Measurements from ENCODE around the gene SORL1.

The SORL1 gene

DNA sequence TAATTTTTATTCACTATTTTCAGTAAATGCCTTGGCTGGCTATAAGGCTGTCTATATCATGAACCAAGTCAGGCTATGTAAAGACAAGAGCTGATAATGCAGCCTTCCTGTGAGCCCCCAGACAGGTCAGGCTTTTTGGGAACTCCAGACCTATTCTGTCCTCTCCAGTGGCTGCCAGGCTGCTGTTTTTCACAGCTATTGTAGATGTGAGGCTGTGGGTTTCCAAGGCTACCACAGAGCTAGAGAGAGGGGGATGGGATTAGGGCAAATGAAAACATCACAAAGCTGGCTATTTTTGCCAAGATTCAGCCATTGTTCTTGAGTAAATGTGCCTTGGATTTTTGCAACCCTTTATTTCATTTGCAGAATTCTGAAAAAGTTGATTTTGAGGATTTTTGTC, 56.3 kb downstream of the SORL1 start:
- H3K4me3 ChIP-seq (ENCODE audit: low read depth, low read length), result no peak overlapping the region

DNA sequence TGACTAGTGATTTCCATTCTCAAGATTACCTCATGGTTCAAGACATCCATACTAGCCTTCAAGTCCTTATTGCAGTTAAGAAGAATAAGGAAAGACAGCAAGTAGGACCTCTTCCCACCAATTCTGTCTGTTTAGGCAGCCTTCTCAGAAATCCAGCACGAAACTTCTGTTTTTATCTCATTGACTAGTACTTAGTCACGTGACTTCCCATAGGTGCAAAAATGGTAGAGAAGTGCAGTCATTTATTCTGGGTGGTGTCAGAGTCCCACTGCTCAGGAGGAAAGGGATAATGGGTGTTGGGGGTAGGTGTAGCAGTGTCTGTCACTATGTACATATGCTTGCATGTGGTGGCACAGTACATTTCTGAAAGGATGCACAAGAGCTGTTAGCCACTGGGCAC, 58.3 kb downstream of the SORL1 start:
- H3K4me3 ChIP-seq (ENCODE audit: low read depth, low read length), result no peak overlapping the region
- TF ChIP-seq, protein P1, sequence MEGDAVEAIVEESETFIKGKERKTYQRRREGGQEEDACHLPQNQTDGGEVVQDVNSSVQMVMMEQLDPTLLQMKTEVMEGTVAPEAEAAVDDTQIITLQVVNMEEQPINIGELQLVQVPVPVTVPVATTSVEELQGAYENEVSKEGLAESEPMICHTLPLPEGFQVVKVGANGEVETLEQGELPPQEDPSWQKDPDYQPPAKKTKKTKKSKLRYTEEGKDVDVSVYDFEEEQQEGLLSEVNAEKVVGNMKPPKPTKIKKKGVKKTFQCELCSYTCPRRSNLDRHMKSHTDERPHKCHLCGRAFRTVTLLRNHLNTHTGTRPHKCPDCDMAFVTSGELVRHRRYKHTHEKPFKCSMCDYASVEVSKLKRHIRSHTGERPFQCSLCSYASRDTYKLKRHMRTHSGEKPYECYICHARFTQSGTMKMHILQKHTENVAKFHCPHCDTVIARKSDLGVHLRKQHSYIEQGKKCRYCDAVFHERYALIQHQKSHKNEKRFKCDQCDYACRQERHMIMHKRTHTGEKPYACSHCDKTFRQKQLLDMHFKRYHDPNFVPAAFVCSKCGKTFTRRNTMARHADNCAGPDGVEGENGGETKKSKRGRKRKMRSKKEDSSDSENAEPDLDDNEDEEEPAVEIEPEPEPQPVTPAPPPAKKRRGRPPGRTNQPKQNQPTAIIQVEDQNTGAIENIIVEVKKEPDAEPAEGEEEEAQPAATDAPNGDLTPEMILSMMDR (IDR thresholded peaks at IDR 0.05; ENCODE audit: borderline replicate concordance, insufficient read depth, low read depth, low read length), result no peak

More for the DNA sequence above, 56.3 kb downstream of the SORL1 start:
- TF ChIP-seq, protein P1 (IDR thresholded peaks at IDR 0.05; ENCODE audit: borderline replicate concordance, insufficient read depth, low read depth, low read length), result no peak

DNA sequence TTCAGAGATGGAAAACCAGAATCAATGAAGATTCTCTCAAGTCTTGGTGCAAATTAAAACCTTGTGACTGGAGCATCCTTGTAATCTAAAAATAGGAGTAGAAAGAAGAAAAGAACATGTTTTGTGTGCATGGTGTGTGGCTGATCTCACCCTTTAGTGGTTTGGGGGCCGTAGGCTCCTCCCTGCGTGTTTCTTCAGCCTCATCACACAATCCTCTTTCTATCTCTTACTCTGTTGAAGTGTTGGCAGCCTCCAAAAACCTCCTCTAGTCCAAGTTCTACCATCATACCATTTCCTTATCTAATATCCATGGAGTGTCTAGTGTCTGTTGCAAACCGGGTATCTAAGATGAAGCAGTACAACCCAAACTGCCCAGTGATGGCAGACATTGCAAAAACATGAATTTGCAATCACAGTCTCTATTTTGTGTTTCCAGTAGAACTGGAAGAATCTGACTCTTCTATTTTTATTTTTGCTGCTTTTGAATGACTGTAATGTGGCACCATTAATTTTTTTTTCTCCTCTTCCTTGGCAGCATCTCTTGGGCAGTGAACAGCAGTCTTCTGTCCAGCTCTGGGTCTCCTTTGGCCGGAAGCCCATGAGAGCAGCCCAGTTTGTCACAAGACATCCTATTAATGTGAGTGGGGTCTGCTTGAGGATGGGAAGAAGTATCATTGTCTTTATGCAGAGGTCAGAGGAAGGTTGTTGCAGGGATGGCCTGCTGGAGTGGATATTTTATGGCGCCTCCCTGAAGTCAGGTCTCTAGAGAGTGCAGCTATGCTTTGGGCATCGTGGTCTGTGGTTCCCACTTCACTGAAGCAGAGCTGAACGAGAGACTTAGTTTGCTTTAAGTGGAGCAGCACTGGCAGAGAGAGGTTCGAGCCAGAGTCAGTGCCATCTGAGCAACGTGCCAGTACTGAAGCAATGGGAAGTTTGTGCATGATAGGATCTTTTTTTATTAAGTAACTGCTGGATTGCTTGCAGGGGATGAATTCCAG, 60.7 kb downstream of the SORL1 start:
- TF ChIP-seq, protein P1 (IDR thresholded peaks at IDR 0.05; ENCODE audit: borderline replicate concordance, insufficient read depth, low read depth, low read length), result no peak
- H3K4me3 ChIP-seq (ENCODE audit: low read depth, low read length), result no peak overlapping the region

DNA sequence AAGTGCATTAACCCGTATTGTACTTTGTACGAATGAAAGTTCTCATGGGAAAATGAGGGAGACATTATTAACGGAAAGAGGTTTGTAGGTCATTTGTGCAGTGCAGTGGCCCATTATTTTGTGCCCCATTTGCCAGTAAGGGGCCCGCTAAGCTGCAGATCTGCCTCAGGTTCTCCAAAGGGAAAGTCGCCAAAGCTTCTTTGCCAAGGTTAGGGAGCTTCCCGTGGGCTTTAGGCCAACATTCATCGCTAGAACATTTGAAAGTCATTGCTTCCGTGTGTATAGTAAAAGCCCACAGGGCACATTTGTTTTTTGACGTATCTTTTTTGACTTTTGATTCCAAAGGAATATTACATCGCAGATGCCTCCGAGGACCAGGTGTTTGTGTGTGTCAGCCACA, 61.7 kb downstream of the SORL1 start:
- TF ChIP-seq, protein P1 (IDR thresholded peaks at IDR 0.05; ENCODE audit: borderline replicate concordance, insufficient read depth, low read depth, low read length), result no peak
- no peak overlapping the region for H3K4me3 ChIP-seq (ENCODE audit: low read depth, low read length)

DNA sequence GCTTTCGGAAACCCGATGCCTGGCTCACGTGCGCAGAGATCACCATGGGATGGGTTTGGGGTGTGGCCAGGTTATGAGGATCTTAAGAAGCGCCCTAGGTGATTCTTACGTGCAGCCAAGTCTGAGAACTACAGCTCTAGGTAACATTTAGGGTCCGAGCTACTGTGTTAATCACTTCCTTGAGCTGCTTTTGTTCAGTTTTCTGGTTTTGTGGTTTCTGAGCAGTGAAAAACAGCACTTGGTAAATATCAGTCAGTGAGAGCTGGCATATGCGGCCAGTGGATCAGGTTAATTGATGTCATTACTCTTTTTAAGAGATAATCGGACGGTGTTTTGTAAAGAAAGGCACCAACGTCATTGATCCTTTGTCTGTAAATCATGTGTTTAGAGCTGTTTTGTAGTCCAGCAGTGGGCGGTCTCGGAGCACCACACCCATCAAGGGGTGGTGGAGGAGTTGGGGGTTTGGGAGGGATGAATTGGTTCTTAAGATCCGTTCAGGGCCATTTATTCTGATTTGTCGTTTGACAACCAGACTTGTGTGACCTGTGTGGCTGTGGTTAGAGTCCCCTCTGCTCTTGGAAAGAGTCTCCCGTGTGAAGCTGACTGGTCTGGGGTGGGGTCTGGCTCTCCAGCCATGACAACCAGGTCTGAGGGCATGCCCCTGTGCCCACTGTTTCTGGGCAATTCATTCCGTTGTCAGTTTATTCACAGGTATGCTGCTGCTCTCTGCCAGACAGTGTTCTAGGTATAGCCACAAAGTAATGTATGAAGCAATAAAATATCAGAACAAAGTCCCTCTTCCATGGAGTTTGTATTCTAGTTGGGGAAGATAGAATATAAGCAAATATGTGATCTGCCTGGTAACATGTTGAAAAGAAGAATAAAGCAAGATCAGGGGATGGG, 62.6 kb downstream of the SORL1 start:
- no peak overlapping the region for H3K4me3 ChIP-seq (ENCODE audit: low read depth, low read length)
- TF ChIP-seq, protein P1 (IDR thresholded peaks at IDR 0.05; ENCODE audit: borderline replicate concordance, insufficient read depth, low read depth, low read length), result no peak

DNA sequence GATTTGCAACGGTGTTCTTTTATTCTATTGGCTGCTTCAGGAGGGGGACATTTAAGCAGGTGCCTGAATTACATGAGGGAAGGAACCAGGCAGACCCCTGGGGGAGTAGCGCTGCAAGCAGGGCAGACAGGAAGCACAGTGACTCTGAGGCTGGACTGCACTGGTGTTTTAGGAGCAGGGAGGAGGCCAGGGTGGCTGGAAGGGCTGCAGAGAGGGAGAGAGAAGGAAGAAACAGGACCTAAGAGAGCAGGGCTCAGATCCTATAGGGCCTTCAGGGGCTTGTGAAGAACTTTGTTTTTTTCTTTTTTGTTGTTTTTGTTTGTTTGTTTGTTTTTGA, 63.2 kb downstream of the SORL1 start:
- TF ChIP-seq, protein P1 (IDR thresholded peaks at IDR 0.05; ENCODE audit: borderline replicate concordance, insufficient read depth, low read depth, low read length), result no peak
- H3K4me3 ChIP-seq (ENCODE audit: low read depth, low read length), result no peak overlapping the region
